Right atrium auricular region (tissue), 2 donors: ENCODE results near the gene SRI. TPM values are rescaled to one million over a fixed set of nuclear protein-coding genes. Genes with fewer than 3 reads are reported as not detected.

Experiments
- DNase-seq: peaks from one replicate; pipeline ENCODE4 v3.0.0-alpha.2; 2019; ENCODE audit warnings: low spot score
- H3K27ac ChIP-seq, 2 donors: fragments of 200-600 bp; sonication (generic); 1 replicate in 1 of 2; 2 replicates in 1 of 2; pipeline ENCODE4 v1.5.1; 2016 to 2019
- H3K27me3 ChIP-seq, 2 donors: fragments of 200-600 bp; sonication (generic); one replicate each; pipeline versions ENCODE4 v1.5.1 to v1.6.0; 2017 to 2019
- H3K36me3 ChIP-seq: fragments of 200-600 bp; sonication (generic); one replicate; pipeline ENCODE4 v1.5.1; 2016
- H3K4me1 ChIP-seq, 2 donors: fragments of 200-600 bp; sonication (generic); one replicate each; pipeline versions ENCODE4 v1.5.1 to v1.6.0; 2017 to 2019
- H3K4me3 ChIP-seq, 2 donors: fragments of 200-600 bp; sonication (generic); 1 replicate in 1 of 2; 2 replicates in 1 of 2; pipeline ENCODE4 v1.5.1; 2017 to 2019; ENCODE audit warnings: mild to moderate bottlenecking in 1 of 2, moderate library complexity in 1 of 2
- H3K9me3 ChIP-seq, 2 donors: fragments of 200-600 bp; sonication (generic); one replicate each; pipeline ENCODE4 v1.5.1; 2019
- total RNA-seq, 2 donors: library from RNA; depleted of rRNA; stranded (reverse); fragments of >200 nt; gene quantifications; one replicate each; pipeline ENCODE4 v1.1.0, GENCODE V29; 2016
- TF ChIP-seq, protein P1 (sequence below), 2 donors: fragments of 200-600 bp; sonication (generic); IDR thresholded peaks; one replicate each; pipeline ENCODE4 v1.5.1; 2019; ENCODE audit warnings: antibody characterized with exemption in 2 of 2

The SRI gene
- total RNA-seq, 2 donors from 2014 or later: 42.5 to 63.4 TPM

DNA sequence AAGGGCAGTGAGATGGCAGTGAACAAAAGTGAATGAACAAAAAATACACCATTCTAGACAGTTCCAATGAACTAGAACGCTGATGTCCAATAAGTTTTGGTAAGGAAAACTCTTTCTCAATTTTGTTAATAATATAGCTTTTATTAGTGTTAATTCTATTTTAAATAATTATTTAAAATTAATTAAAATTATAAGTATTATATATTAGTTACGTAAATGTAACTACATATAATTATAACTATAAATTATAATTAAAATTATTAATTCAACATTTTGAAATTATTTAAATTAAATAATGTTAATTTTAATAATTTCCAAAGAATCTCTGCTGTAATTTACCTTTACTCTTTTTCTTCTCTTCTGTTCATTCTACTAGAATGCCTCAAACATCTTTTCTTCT lies 5.4 kb downstream of the SRI start:
- Histone ChIP-seq H3K36me3 (peaks cover 57% of the 10 kb centered on the region), H3K9me3 (no peaks in the 10 kb centered on the region), H3K4me3 (no peak overlapping the region), H3K27me3 (no peaks in the 10 kb centered on the region), H3K4me1 (peaks cover 0 to 11% of the 10 kb centered on the region in 2 donors), H3K27ac (no peak overlapping the region)
- no peak for DNase-seq
- TF ChIP-seq, protein P1, sequence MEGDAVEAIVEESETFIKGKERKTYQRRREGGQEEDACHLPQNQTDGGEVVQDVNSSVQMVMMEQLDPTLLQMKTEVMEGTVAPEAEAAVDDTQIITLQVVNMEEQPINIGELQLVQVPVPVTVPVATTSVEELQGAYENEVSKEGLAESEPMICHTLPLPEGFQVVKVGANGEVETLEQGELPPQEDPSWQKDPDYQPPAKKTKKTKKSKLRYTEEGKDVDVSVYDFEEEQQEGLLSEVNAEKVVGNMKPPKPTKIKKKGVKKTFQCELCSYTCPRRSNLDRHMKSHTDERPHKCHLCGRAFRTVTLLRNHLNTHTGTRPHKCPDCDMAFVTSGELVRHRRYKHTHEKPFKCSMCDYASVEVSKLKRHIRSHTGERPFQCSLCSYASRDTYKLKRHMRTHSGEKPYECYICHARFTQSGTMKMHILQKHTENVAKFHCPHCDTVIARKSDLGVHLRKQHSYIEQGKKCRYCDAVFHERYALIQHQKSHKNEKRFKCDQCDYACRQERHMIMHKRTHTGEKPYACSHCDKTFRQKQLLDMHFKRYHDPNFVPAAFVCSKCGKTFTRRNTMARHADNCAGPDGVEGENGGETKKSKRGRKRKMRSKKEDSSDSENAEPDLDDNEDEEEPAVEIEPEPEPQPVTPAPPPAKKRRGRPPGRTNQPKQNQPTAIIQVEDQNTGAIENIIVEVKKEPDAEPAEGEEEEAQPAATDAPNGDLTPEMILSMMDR (IDR thresholded peaks at IDR 0.05): no peak

DNA sequence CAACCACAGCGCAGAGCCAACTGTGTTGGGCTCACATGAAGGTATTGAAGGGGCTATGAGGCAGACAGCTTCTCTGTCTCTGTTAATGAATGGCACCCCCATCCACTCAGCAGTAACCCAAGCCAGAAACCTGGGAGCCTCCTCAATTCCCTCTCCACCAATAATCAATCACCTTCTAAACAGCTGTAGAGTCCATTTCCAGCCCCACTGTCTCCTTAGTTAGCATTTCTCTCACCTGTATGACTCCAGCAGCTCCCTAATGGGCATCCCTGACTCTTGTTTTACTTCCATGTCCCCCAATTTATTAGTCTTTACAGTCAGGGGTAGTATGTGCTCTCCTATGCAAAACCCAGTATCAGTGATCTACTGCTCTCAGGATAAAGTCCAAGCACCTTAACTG lies 6.9 kb downstream of the SRI start:
- H3K27ac ChIP-seq: no peak overlapping the region
- H3K36me3 ChIP-seq: peaks cover 72% of the 10 kb centered on the region
- H3K4me1 ChIP-seq: peaks cover 0 to 4% of the 10 kb centered on the region in 2 donors
- DNase-seq: no peak
- no peaks in the 10 kb centered on the region for H3K9me3 ChIP-seq
- TF ChIP-seq, protein P1 (IDR thresholded peaks at IDR 0.05): no peak
- no peaks in the 10 kb centered on the region for H3K27me3 ChIP-seq
- H3K4me3 ChIP-seq: no peak overlapping the region

GRCh38 chr7:88208521-88208920 lies 11.3 kb downstream of the SRI start:
- Histone ChIP-seq H3K4me1 (no peaks in the 10 kb centered on the region), H3K4me3 (no peak overlapping the region), H3K9me3 (no peaks in the 10 kb centered on the region), H3K27ac (no peak overlapping the region), H3K27me3 (no peaks in the 10 kb centered on the region), H3K36me3 (peaks cover 88% of the 10 kb centered on the region)
- DNase-seq: no peak
- TF ChIP-seq, protein P1 (IDR thresholded peaks at IDR 0.05): no peak

GRCh38 chr7:88206254-88206653 lies 13.6 kb downstream of the SRI start:
- Histone ChIP-seq H3K27ac (no peak overlapping the region), H3K27me3 (no peaks in the 10 kb centered on the region), H3K4me1 (no peaks in the 10 kb centered on the region), H3K4me3 (no peak overlapping the region), H3K9me3 (no peaks in the 10 kb centered on the region), H3K36me3 (peaks cover 91% of the 10 kb centered on the region)
- TF ChIP-seq, protein P1 (IDR thresholded peaks at IDR 0.05): no peak
- no peak for DNase-seq

DNA sequence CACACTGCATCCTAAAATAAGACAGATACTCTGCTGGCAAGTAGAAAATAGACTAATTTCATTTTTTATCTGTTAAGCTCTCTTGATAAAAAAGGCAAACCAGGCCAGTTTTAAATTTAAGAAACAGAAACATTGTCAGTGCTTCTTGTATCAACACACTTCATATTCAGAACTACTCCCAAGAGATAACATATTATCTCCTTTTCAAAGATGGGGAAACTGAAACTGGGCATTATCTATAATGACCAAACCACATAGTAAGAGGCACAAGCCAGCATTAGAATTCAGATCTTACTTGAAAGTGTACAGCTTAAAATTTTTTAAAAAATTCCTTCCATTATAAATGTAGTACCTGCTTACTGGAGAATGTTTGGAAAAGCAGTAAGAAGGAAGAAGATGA lies 14.7 kb downstream of the SRI start:
- DNase-seq: no peak
- no peaks in the 10 kb centered on the region for H3K9me3 ChIP-seq
- H3K27me3 ChIP-seq: no peaks in the 10 kb centered on the region
- H3K4me3 ChIP-seq: no peak overlapping the region
- TF ChIP-seq, protein P1 (IDR thresholded peaks at IDR 0.05): no peak
- peaks cover 84% of the 10 kb centered on the region for H3K36me3 ChIP-seq
- H3K4me1 ChIP-seq: no peaks in the 10 kb centered on the region
- H3K27ac ChIP-seq: no peak overlapping the region

DNA sequence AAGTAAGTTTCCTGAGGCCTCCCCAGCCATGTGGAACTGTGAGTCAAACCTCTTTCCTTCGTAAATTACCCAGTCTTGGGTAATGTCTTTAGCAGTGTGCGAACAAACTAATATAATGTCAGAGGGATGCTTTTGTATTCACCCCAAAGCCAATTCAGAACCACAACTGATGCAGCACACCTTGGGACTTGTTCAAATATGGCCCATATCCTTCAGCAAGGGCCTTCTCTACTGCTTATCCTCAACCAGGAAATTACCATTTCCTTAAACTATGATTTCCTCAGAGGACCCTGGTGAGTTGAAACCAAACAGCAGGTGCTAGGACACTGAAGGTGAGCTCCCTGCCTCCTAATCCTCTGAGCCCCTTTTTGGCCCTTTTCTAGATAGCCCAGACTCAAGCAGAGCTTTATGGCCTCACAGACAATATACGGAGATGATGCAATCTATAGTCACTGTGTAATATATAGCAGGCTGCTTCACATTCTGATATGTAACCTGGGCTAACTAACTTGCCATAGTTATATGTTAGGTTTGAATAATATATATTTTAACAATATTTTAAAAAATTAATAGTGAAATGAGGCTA lies 15.2 kb downstream of the SRI start:
- H3K4me3 ChIP-seq: no peak overlapping the region
- H3K27ac ChIP-seq: no peak overlapping the region
- H3K9me3 ChIP-seq: no peaks in the 10 kb centered on the region
- no peak for DNase-seq
- TF ChIP-seq, protein P1 (IDR thresholded peaks at IDR 0.05): no peak
- no peaks in the 10 kb centered on the region for H3K27me3 ChIP-seq
- no peaks in the 10 kb centered on the region for H3K4me1 ChIP-seq
- H3K36me3 ChIP-seq: peaks cover 78% of the 10 kb centered on the region
